G401.6 (cell line): ENCODE data around the gene ADGRV1.
"Not testable (repeated sequence)": the region's sequence is repeated elsewhere in the genome, so short reads cannot be mapped to it uniquely, and the experiment has no call there.

Source experiments
- FAIRE-seq: peaks from 2 replicates; lab custom pipeline; 2012; peaks lifted over from hg19 to GRCh38; lab: Jason Lieb, UNC

Gene ADGRV1

DNA sequence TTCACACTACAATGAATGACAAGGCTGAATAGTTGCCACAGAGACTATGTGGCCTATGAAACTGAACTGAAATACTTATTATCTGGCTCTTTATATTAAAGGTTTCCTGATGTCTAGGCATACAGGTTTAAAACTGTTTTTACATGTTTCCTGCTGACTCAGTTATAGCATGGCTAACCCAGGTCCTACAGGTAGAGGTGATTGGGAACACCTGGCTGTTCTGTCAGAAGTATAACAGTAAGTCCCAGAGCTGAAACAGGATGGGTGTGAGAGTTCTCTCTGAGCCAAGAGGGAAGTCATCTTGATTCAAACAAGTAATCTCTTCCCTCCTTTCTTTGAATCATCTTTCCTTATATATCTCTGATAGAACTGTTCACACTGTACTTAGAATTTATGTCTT, 4.9 kb upstream of the ADGRV1 start:
- no peak for FAIRE-seq

DNA sequence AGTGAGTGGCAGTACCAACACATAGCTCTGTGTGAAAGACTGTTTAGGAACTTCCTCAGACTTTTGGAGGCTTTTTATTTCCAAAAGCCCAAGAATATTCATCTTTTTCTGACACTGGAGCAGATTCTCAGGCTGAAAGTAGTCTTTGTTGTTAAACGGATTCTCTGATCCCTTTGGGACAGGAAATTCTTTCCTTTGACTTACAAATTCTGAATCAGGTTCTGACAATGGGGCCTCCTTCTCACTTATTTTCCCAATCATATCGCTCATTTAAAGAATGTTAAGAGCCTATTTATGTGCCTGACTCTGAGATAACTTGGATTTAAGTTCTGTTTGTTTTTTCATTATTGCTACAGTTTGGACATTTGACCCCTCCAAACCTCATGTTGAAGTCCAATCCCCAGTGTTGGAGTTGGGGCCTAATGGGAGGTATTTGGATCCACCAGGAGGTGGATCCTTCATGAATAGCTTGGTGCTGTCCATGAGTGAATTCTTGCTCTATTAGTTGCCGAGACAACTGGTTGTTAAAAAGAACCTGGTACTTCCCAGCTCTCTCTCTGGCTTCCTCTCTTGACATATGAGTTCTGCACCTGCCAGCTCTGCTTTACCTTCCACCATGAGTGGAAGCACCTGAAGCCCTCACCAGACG, 4.1 kb upstream of the ADGRV1 start:
- no peak for FAIRE-seq

DNA sequence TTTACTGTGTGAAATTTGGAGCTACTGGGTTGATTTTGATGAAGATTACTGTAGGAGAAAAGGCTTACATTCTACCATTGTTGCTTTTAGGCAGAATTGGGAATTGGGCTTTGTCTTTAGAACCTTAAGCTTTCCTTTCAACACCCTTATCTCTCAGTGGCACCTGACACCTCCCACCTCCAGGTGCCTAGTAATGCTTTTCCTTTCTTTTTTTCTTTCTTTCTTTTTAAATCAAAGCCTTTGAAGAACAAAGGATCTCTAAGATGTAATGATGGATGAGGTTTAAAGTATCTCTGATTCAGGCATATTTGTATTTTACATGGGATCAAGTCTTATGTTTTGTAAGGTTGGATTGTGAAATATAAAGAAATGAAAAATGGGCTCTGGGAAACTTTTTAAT, 2.9 kb upstream of the ADGRV1 start:
- FAIRE-seq: no peak

DNA sequence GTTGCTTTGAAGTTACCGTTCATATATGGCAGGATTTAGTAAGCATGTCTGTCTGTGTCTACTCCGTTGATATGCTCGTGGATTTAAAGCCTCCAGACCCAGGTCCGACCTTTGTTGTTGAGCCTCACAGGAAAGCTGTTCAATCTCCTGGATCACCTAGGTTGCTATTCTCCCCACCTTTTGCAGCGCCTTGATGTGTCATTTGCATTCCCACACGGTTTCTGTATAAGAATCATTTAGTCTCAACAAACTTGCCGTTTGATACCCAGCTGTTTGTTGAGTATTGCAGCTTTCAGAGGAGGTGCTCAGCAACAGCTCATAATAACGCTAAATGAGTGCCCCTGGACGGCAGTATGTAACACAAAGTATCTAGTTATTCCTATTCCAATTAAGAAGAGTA, 1.2 kb upstream of the ADGRV1 start:
- no peak for FAIRE-seq

DNA sequence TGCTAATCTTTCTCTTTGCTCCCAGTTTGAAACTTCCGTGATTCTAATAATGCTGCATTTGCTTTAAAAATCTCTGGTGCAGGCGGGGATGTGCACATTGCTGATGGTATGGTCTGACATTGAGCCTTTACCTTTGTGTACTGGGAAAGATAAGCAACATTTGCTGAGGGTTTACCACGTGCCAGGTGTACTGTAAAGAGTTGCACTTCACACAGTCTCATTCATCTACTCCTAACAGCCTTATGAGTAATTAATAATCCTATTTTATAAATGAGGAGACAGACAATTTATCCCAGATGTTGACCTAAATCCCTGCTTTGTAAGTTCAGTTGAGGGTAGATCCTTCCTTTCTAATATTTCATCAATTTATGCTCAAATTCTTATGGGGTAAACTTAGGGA, 726 bp upstream of the ADGRV1 start:
- FAIRE-seq: no peak

DNA sequence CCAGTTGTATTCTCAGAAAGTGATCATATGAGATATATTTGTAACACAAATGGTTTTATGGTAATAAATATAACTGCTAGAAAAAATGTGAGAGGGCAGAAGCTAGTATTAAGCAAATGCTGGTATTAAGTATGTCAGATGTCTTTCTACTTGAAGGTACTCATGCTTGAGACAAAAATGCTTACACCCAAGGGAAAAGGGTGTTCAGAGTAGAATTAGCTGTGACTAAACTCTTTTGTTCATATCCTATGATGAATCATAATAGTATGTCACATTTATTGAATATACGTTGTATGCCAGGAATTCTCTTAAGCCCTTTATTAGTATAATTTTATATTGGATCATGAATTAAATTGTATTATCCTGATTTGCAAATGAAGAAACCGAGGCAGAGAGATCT, 2.2 kb downstream of the ADGRV1 start:
- no peak for FAIRE-seq

DNA sequence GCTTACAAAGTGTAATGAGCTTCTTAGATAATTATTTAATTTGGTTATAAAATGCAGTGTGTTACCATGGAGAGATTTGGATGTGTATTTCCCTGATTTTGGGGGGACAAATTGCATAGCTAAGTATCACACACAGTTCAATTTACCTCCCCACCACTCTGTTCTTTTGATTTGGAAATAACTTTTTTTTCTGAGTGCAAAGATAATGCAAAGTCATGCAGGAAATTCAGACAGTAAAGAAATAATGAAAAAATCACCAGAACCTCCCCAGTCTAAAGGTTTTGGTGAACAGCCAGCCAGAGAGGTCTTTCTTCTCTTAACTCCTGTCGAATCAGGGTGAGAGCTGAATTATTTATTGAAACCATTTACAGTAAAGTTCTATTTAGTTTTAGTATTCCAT, 3.2 kb downstream of the ADGRV1 start:
- no peak for FAIRE-seq

DNA sequence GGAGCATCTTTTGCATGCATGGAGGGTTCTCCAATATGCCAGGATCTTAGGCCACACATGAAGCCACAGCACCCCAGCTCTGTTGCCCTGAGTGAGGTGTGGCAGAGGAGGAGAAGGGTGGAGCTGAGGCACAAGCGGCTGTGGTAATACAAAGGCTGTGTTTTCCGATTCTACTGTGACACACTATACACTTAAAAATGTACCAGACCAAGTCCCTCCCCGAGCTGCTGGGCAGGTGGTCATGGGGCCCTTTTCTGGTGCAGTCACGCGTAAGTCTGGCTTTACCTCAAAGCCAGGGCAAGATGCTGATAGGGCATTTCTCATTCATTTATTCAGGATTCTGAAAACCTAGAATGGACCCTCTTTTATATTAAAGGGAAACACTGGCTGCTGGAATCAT, 3.7 kb downstream of the ADGRV1 start:
- no peak for FAIRE-seq

DNA sequence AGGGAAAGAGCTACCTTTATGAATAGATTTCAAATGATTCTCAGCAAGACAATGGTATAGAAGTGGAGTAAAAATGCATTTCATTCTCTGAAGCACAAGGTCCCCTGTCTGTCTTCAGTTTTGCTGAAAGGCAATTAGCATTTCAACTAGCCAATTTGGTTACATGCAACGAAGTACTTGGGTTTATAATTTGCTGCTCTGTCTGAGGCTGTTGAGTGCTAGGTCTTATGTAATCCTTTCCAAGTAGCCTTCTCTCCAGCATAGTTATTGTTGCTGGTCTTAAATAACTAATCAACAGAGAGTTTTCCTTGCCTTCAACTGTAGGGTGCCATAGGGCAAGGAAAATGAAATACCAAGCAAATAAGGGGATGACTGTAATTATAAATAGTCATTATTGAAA, 4.5 kb downstream of the ADGRV1 start:
- no peak for FAIRE-seq

DNA sequence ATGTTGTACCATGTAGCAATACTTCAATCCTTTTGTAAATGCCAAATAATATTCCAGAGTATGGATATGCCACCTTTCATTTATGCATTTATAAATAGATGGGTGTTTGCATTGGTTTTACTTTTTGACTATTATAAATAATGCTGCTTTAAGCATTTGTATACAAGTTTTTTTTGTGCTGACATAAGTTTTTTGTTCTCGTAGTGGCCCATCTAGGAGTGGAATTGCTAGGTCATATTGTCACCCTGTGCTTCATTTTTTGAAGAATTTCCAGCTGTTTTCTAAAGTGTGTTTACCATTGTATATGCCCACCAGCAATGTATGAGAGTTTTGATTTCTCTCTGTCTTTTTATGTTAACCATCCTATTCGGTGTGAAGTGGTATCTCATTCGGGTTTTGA, 6.9 kb downstream of the ADGRV1 start:
- FAIRE-seq: no peak

DNA sequence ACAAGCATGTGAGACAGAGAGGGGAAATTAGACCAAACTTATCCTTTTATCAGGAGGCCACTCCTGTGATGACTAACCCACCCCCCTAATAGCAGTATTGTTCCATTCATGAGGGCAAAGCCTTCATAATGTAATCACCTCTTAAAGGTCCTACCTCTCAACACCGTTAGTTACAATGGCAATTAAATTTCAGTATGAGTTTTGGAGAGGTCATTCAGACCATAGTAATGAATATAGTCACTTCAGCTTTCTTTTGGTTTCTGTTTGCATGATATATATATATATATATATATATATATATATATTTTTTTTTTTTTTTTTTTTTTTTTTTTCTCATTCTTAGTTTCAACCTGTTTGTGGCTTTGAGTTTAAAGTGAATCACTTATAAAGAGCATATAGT, 10.5 kb downstream of the ADGRV1 start:
- FAIRE-seq: no peak

DNA sequence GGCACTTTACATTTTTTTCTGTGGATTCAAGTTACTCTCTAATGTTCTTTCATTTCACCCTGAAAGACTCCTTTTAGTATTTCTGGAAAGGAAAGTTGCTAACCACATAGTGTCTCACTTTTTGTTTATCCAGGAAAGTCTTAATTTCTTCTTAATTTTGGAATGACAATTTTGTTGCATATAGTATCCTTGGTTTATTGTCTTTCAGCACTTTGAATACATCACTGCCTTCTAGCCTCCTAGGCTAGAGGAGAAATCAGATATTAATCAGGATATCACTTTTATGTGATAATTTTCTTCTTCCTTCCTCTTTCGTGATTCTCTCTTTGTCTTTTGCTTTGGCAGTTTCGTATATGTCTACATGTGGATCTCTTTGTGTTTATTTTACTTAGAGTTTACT, 11.4 kb downstream of the ADGRV1 start:
- FAIRE-seq: no peak

DNA sequence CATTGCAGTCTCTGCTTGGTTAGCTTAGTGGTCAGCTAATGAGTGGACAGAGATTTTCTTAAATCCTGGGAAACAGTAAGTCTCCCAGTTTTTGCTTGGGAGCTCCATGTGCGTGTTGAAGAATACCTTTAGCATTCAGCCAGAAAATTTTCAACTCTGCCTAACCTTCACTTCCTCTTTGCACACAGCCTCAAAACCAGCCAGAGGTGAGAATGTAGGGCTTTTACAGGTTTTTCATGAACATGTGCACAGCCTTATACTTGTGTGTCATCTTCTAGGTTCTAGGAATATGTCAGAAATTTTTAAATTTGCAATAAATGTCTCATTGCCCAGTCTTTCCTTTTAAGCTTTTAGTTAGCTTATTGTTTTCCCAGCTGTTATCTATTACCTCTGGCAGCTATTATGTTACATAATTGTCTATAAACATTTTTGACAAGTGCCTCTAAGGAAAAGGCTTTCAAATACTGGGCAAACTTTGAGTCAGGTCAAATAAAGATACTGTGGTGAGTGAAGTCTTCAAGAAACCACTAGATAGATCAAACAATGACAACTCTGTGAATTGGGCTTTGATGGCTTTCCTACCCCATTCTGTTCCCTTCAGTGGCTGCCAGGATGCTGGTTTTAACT, 12.7 kb downstream of the ADGRV1 start:
- no peak for FAIRE-seq

DNA sequence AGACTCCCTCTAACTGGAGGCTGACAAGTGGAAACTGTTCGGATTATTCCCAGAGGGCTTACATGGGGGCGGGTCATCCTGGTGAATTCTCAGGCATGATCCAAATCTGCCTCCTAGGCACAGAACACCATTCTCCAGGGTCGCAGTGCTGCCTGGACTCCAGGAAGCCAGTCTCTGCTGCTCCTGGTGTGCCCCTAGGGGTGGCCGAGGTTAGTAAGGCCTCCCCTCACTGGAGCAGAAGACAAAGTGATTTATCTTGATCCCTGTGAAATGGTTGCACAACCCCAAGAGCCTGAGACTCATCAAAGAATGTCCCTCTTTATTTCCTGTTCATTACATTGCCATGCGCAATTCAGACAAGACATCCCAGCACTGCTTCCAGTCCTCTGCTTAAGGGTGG, 17.1 kb downstream of the ADGRV1 start:
- FAIRE-seq: no peak

DNA sequence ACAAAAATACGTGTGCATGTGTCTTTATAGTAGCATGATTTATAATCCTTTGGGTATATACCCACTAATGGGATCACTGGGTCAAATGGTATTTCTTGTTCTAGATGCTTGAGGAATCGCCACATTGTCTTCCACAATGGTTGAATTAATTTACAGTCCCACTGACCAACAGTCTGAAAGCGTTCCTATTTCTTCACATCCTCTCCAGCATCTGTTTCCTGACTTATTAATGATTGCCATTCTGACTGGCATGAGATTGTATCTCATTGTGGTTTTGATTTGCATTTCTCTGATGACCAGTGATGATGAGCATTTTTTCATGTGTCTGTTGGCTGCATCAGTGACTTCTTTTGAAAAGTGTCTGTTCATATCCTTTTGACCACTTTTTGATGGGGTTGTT, 18.0 kb downstream of the ADGRV1 start:
- FAIRE-seq: not testable (repeated sequence)

DNA sequence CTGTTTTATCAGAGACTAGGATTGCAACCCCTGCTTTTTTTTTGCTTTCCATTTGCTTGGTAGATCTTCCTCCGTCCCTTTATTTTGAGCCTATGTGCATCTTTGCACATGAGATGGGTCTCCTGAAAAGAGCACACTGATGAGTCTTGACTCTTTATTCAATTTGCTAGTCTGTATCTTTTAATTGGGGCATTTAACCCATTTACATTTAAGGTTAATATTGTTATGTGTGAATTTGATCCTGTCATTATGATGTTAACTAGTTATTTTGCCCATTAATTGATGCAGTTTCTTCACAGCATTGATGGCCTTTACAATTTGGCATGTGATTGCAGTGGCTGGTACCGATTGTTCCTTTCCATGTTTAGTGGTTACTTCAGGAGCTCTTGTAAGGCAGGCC, 21.3 kb downstream of the ADGRV1 start:
- not testable (repeated sequence) for FAIRE-seq

DNA sequence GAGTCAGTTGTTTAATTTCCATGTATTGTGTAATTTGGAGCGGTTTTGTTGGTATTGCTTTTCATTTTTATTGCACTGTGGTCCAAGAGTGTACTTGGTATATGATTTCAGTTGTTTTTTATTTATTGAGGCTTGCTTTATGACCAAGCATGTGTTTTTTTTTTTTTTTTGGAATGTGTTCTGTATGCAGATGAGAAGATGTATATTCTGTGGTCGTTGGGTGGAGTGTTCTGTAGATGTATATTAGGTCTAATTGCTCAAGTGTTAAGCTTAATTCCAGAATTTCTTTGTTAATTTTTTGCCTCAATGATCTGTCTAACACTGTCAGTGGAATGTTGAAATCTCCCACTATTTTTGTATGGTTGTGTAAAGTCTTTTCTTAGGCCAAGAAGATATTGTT, 23.4 kb downstream of the ADGRV1 start:
- no peak for FAIRE-seq

DNA sequence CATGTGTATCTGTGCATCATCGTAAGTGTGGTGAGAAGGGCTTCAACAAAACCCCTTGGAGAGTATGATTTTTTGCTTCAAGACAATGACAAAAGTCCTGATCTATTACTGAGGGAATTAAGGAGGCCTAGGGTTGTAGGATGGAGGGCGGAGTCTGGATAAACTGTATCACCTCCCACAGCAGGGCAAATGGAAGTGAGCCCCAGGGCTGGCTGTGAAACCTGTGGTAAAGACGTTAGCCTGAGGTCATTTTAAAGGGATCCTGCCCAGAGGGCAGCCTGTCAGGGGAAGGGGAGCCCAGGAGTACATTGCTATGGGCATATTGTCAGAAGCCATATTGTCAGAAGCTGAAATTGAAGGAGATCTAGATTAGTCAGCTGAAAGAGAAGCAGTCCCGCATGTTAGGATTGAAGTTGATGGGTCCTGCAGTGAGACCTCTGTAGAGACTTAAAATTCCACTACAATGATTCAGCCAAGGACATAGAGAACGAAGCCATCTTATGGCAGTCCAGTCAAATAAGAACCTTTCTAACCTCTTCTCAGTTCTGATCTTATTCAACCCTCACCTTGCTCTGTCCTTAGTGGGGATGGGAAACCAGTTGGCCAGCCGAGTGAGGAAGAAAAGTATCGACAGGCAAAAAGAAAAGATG, 26.9 kb downstream of the ADGRV1 start:
- FAIRE-seq: no peak

DNA sequence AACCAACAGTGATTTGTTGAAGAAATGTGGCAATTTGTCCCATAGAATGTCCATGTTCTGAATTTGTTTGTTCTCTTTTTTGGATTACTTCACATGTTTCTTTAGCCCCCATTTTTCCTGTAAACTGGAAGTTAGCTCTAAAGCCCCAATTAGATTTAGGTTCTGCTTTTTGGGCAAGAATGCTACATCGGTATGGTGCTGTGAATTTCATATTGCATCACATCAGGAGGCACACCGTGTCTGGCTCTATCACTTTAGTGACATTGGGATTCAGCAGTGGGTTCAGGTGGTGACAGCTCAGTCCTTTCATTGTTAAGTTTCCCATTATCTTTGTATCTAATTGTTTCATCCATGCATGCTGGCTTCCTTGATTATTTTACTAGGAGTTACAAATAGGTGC, 27.9 kb downstream of the ADGRV1 start:
- FAIRE-seq: no peak

DNA sequence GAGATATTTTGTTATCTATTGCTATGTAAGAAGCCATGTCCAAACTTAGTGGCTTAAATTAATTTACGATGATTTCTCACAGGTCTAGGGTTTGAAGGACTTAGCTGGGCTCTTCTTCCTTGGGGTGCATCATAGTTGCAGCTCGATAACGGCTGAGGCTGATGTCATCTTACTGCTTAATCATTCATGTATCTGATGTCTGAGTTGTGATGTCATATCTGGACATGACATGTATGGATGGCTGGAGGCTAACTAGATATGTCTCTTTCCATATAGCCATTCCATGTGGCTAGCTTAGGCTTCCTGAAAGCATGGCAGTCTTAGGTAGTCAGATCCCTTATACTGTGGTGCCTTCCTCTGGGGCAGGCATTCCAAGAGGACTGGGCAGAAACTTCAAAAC, 31.6 kb downstream of the ADGRV1 start:
- no peak for FAIRE-seq

DNA sequence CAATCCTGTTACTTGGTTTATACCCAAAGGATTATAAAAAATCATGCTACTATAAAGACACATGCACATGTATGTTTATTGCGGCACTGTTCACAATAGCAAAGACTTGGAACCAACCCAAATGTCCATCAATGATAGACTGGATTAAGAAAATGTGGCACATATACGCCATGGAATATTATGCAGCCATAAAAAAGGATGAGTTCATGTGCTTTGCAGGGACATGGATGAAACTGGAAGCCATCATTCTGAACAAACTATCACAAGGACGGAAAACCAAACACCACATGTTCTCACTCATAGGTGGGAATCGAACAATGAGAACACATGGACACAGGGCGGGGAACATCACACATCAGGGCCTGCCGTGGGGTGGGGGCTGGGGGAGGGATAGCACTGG, 34.5 kb downstream of the ADGRV1 start:
- not testable (repeated sequence) for FAIRE-seq

DNA sequence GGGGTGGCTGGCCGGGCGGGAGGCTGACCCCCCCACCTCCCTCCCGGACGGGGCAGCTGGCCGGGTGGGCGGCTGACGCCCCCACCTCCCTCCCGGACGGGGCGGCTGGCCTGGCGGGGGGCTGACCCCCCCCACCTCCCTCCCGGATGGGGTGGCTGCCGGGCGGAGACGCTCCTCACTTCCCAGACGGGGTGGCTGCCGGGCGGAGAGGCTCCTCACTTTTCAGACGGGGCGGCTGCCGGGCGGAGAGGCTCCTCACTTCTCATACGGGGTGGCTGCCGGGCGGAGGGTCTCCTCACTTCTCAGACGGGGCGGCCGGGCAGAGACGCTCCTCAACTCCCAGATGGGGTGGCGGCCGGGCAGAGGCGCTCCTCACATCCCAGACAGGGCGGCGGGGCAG, 37.2 kb downstream of the ADGRV1 start:
- not testable (repeated sequence) for FAIRE-seq

DNA sequence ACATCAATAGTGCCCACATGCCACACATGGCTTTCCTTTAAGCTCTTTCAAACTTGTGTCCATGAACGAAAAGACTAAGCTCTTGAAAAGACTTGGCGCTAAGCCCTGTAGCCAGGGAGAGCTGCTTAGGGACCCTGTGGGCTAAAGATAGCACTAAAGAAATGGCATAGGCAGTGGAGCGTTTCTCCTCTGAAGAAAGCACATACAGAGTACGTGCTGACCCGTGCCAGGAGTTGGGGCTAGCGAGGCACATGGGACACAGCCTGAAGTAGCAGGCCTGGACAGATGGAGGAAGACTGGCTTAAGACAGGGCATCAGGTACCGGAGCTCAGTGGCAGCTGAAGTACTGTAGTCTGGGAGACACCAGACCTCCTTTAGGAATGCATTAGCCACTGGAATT, 39.7 kb downstream of the ADGRV1 start:
- no peak for FAIRE-seq

DNA sequence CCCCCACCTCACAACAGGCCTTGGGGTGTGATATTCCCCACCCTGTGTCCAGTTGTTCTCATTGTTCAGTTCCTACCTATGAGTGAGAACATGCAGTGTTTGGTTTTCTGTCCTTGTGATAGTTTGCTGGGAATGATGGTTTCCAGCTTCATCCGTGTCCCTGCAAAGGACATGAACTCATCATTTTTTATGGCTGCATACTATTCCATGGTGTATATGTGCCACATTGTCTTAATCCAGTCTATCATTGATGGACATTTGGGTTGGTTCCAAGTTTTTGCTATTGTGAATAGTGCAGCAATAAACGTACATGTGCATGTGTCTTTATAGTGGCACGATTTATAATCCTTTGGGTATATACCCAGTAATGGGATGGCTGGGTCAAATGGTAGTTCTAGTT, 41.7 kb downstream of the ADGRV1 start:
- FAIRE-seq: not testable (repeated sequence)
